ENCODE results near the gene CLCNKB.

DNA sequence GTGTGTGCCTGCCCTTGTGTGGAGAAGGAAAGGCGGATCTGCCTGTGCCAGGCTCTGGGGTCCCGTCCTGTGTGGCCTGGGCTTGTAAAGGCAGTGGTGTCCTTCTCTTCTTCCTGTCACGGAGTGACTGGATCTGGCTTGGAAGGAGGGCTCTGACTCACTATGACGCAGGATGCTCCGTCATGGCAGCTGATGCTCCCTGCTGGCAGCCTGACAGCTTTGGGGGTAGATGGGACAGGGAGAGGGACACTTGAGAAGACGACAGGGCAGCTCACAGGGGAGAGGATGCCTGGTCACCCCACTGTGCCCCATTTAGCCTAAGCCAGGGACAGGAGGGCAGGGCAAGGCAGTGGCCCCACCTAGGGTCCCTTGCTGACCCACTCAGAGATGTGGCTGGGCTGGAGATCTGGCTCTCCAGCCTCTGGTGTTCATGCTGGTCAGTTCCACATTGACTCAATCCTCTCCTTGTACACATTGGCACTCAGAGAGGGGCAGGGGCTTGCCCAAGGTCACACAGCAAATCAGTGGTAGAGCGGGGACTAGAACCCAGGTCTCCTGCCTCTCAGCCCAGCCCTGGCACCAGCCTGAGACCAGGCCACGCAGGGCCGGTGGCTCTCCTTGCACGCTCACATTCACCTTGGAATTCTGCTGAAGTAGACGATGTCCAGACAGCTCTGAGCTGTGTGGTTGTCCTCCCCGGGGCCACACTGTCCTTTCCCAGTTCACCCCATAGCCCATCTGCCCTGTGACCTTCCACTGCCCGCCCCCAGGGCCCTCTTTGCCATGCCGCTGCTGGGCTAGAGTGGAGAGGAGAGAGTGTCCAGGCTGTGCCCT, 32.7 kb downstream of the CLCNKB start:
- TF ChIP-seq, protein P1, sequence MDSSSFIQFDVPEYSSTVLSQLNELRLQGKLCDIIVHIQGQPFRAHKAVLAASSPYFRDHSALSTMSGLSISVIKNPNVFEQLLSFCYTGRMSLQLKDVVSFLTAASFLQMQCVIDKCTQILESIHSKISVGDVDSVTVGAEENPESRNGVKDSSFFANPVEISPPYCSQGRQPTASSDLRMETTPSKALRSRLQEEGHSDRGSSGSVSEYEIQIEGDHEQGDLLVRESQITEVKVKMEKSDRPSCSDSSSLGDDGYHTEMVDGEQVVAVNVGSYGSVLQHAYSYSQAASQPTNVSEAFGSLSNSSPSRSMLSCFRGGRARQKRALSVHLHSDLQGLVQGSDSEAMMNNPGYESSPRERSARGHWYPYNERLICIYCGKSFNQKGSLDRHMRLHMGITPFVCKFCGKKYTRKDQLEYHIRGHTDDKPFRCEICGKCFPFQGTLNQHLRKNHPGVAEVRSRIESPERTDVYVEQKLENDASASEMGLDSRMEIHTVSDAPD (CRISPR knock-in tag; IDR thresholded peaks at IDR 0.05) = no peak
- TF ChIP-seq, protein P2, sequence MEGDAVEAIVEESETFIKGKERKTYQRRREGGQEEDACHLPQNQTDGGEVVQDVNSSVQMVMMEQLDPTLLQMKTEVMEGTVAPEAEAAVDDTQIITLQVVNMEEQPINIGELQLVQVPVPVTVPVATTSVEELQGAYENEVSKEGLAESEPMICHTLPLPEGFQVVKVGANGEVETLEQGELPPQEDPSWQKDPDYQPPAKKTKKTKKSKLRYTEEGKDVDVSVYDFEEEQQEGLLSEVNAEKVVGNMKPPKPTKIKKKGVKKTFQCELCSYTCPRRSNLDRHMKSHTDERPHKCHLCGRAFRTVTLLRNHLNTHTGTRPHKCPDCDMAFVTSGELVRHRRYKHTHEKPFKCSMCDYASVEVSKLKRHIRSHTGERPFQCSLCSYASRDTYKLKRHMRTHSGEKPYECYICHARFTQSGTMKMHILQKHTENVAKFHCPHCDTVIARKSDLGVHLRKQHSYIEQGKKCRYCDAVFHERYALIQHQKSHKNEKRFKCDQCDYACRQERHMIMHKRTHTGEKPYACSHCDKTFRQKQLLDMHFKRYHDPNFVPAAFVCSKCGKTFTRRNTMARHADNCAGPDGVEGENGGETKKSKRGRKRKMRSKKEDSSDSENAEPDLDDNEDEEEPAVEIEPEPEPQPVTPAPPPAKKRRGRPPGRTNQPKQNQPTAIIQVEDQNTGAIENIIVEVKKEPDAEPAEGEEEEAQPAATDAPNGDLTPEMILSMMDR (CRISPR knock-in tag; IDR thresholded peaks at IDR 0.05) = no peak
- TF ChIP-seq LCORL (IDR thresholded peaks at IDR 0.05) (no peak), LCORL (CRISPR knock-in tag; IDR thresholded peaks at IDR 0.05) (no peak), ZBTB7A (CRISPR knock-in tag; IDR thresholded peaks at IDR 0.05) (no peak), FOXJ3 (CRISPR knock-in tag; IDR thresholded peaks at IDR 0.05; ENCODE audit: borderline replicate concordance) (no peak), TGIF2 (CRISPR knock-in tag; IDR thresholded peaks at IDR 0.05) (no peak), RFXANK (CRISPR knock-in tag; IDR thresholded peaks at IDR 0.05) (no peak), TCF7L2 (IDR thresholded peaks at IDR 0.05; ENCODE audit: low read depth, low read length) (no peak), ELF1 (CRISPR knock-in tag; IDR thresholded peaks at IDR 0.05) (no peak), RAD21 (CRISPR knock-in tag; IDR thresholded peaks at IDR 0.05) (no peak), ZFP36L2 (CRISPR knock-in tag; IDR thresholded peaks at IDR 0.05) (no peak), ZNF709 (CRISPR knock-in tag; IDR thresholded peaks at IDR 0.05) (no peak)
- TF ChIP-seq, protein P3, sequence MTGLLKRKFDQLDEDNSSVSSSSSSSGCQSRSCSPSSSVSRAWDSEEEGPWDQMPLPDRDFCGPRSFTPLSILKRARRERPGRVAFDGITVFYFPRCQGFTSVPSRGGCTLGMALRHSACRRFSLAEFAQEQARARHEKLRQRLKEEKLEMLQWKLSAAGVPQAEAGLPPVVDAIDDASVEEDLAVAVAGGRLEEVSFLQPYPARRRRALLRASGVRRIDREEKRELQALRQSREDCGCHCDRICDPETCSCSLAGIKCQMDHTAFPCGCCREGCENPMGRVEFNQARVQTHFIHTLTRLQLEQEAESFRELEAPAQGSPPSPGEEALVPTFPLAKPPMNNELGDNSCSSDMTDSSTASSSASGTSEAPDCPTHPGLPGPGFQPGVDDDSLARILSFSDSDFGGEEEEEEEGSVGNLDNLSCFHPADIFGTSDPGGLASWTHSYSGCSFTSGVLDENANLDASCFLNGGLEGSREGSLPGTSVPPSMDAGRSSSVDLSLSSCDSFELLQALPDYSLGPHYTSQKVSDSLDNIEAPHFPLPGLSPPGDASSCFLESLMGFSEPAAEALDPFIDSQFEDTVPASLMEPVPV (CRISPR knock-in tag; IDR thresholded peaks at IDR 0.05) = no peak
- TF ChIP-seq, protein P4, sequence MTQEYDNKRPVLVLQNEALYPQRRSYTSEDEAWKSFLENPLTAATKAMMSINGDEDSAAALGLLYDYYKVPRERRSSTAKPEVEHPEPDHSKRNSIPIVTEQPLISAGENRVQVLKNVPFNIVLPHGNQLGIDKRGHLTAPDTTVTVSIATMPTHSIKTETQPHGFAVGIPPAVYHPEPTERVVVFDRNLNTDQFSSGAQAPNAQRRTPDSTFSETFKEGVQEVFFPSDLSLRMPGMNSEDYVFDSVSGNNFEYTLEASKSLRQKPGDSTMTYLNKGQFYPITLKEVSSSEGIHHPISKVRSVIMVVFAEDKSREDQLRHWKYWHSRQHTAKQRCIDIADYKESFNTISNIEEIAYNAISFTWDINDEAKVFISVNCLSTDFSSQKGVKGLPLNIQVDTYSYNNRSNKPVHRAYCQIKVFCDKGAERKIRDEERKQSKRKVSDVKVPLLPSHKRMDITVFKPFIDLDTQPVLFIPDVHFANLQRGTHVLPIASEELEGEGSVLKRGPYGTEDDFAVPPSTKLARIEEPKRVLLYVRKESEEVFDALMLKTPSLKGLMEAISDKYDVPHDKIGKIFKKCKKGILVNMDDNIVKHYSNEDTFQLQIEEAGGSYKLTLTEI (CRISPR knock-in tag; conservative IDR thresholded peaks at IDR 0.05) = no peak

Measured in HepG2 (cell line).